Measurements from ENCODE around the gene SYNM. TPM values are rescaled to one million over a fixed set of nuclear protein-coding genes. Genes with fewer than 3 reads are reported as not detected.

Gene SYNM
- total and polyA plus RNA-seq, 2 donors (not counting 1 experiment from before 2014, with no cell fraction given): 0.04 to 0.27 TPM

DNA sequence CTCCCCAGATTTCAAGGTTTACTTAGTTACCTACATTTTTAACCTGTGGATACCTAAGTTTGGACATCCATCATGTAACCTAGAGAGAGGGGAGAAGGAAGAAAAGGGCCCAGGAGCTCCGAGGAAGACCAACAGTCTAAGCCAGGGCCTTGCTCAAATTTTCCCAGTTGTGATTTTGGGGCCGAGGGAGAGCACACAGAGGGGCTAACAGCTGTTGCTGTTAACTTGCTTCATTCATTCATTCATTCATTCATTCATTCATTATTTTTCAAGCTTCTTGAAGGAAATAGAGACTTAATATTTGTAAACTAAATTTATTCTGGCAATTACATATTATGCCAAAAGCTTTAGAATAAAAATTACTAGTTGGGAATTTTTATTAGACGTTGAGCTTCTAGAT lies 22.9 kb downstream of the SYNM start:
- H3K9me3 ChIP-seq (ENCODE audit: control extremely low read depth in 1 of 3, control insufficient read depth in 2 of 3, insufficient read depth in 1 of 3, low read length in 2 of 3): no peaks in the 10 kb centered on the region
- H3K27me3 ChIP-seq (replicated peaks in 1 of 4; ENCODE audit: control extremely low read depth in 1 of 4, control insufficient read depth in 3 of 4, insufficient read depth in 4 of 4, low read length in 3 of 4): peaks cover 0 to 3% (median 0%) of the 10 kb centered on the region in 4 experiments
- ChIA-PET POLR2A (no interaction called here), CTCF (no interaction called here)
- no peaks in the 10 kb centered on the region for H4K20me1 ChIP-seq (ENCODE audit: control insufficient read depth, insufficient read depth, low read length, poor library complexity, severe bottlenecking)
- no peak overlapping the region for H3K27ac ChIP-seq (ENCODE audit: low read length in 2 of 2)
- no peak overlapping the region for H3K9ac ChIP-seq (ENCODE audit: low read length)
- WGBS (ENCODE audit: insufficient coverage): 83% methylated on average over 1 of the region's 3 CpGs
- no peaks in the 10 kb centered on the region for H3K9me3 Mint-ChIP-seq (ENCODE audit: insufficient read depth)
- no peak overlapping the region for H3K27ac Mint-ChIP-seq
- intact Hi-C loops (cut with micrococcal nuclease): no loop called here
- H3K4me3 ChIP-seq (ENCODE audit: control extremely low read depth in 1 of 5, extremely low read depth in 1 of 5, insufficient read depth in 1 of 5, low read depth in 2 of 5, low read length in 4 of 5): no peak overlapping the region
- H3K79me2 ChIP-seq (ENCODE audit: control insufficient read depth, insufficient read depth, low read length): no peaks in the 10 kb centered on the region
- H3K4me3 Mint-ChIP-seq: no peak overlapping the region
- no peaks in the 10 kb centered on the region for H3K4me1 ChIP-seq (ENCODE audit: control insufficient read depth in 2 of 2, insufficient read depth in 2 of 2, low read length in 2 of 2)
- H2AFZ ChIP-seq (ENCODE audit: insufficient read depth, low read depth, low read length, poor library complexity, severe bottlenecking): no peak overlapping the region
- DNase-seq: no peak
- ATAC-seq (ENCODE audit: low read depth): no peak
- no peak overlapping the region for H3K4me2 ChIP-seq (replicated peaks; ENCODE audit: low read depth, low read length, poor library complexity, severe bottlenecking)
- H3K4me1 Mint-ChIP-seq: peaks cover 5% of the 10 kb centered on the region
- peaks cover 4% of the 10 kb centered on the region for H3K27me3 Mint-ChIP-seq
- TF ChIP-seq EZH2 (IDR thresholded peaks at IDR 0.05; ENCODE audit: borderline replicate concordance, insufficient read depth, low read depth, low read length, poor library complexity, severe bottlenecking): no peak
- TF ChIP-seq, protein P1, sequence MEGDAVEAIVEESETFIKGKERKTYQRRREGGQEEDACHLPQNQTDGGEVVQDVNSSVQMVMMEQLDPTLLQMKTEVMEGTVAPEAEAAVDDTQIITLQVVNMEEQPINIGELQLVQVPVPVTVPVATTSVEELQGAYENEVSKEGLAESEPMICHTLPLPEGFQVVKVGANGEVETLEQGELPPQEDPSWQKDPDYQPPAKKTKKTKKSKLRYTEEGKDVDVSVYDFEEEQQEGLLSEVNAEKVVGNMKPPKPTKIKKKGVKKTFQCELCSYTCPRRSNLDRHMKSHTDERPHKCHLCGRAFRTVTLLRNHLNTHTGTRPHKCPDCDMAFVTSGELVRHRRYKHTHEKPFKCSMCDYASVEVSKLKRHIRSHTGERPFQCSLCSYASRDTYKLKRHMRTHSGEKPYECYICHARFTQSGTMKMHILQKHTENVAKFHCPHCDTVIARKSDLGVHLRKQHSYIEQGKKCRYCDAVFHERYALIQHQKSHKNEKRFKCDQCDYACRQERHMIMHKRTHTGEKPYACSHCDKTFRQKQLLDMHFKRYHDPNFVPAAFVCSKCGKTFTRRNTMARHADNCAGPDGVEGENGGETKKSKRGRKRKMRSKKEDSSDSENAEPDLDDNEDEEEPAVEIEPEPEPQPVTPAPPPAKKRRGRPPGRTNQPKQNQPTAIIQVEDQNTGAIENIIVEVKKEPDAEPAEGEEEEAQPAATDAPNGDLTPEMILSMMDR (IDR thresholded peaks at IDR 0.05): no peak
- no peaks in the 10 kb centered on the region for H3K36me3 ChIP-seq (replicated peaks in 1 of 2; ENCODE audit: control extremely low read depth in 1 of 2, control insufficient read depth in 1 of 2, extremely low read depth in 1 of 2, insufficient read depth in 2 of 2, low read length in 1 of 2)

GRCh38 chr15:99128411-99128810 lies 23.5 kb downstream of the SYNM start:
- ChIA-PET CTCF (no interaction called here), POLR2A (no interaction called here)
- H3K9ac ChIP-seq (ENCODE audit: low read length): no peak overlapping the region
- no peak overlapping the region for H3K27ac ChIP-seq (ENCODE audit: low read length in 2 of 2)
- 93% methylated on average over 5 of the region's 6 CpGs for WGBS (ENCODE audit: insufficient coverage)
- TF ChIP-seq, protein P1 (IDR thresholded peaks at IDR 0.05): no peak
- no peak for TF ChIP-seq EZH2 (IDR thresholded peaks at IDR 0.05; ENCODE audit: borderline replicate concordance, insufficient read depth, low read depth, low read length, poor library complexity, severe bottlenecking)
- Mint-ChIP-seq H3K9me3 (ENCODE audit: insufficient read depth) (no peaks in the 10 kb centered on the region), H3K4me3 (no peak overlapping the region), H3K4me1 (peaks cover 5% of the 10 kb centered on the region), H3K27me3 (peaks cover 4% of the 10 kb centered on the region), H3K27ac (no peak overlapping the region)
- H3K4me2 ChIP-seq (replicated peaks; ENCODE audit: low read depth, low read length, poor library complexity, severe bottlenecking): no peak overlapping the region
- peaks cover 0 to 3% (median 0%) of the 10 kb centered on the region in 4 experiments for H3K27me3 ChIP-seq (replicated peaks in 1 of 4; ENCODE audit: control extremely low read depth in 1 of 4, control insufficient read depth in 3 of 4, insufficient read depth in 4 of 4, low read length in 3 of 4)
- no peak for ATAC-seq (ENCODE audit: low read depth)
- no peaks in the 10 kb centered on the region for H3K79me2 ChIP-seq (ENCODE audit: control insufficient read depth, insufficient read depth, low read length)
- H3K36me3 ChIP-seq (replicated peaks in 1 of 2; ENCODE audit: control extremely low read depth in 1 of 2, control insufficient read depth in 1 of 2, extremely low read depth in 1 of 2, insufficient read depth in 2 of 2, low read length in 1 of 2): no peaks in the 10 kb centered on the region
- no peak for DNase-seq
- intact Hi-C loops (cut with micrococcal nuclease): no loop called here
- H3K4me1 ChIP-seq (ENCODE audit: control insufficient read depth in 2 of 2, insufficient read depth in 2 of 2, low read length in 2 of 2): no peaks in the 10 kb centered on the region
- H3K4me3 ChIP-seq (ENCODE audit: control extremely low read depth in 1 of 5, extremely low read depth in 1 of 5, insufficient read depth in 1 of 5, low read depth in 2 of 5, low read length in 4 of 5): no peak overlapping the region
- no peaks in the 10 kb centered on the region for H4K20me1 ChIP-seq (ENCODE audit: control insufficient read depth, insufficient read depth, low read length, poor library complexity, severe bottlenecking)
- no peak overlapping the region for H2AFZ ChIP-seq (ENCODE audit: insufficient read depth, low read depth, low read length, poor library complexity, severe bottlenecking)
- no peaks in the 10 kb centered on the region for H3K9me3 ChIP-seq (ENCODE audit: control extremely low read depth in 1 of 3, control insufficient read depth in 2 of 3, insufficient read depth in 1 of 3, low read length in 2 of 3)
